Measurements from ENCODE around the gene PRPF6. TPM values are rescaled to one million over a fixed set of nuclear protein-coding genes. Genes with fewer than 3 reads are reported as not detected.

PRPF6 gene
- total RNA-seq, 2 experiments from 2014 or later, result 64.5 to 64.6 TPM

DNA sequence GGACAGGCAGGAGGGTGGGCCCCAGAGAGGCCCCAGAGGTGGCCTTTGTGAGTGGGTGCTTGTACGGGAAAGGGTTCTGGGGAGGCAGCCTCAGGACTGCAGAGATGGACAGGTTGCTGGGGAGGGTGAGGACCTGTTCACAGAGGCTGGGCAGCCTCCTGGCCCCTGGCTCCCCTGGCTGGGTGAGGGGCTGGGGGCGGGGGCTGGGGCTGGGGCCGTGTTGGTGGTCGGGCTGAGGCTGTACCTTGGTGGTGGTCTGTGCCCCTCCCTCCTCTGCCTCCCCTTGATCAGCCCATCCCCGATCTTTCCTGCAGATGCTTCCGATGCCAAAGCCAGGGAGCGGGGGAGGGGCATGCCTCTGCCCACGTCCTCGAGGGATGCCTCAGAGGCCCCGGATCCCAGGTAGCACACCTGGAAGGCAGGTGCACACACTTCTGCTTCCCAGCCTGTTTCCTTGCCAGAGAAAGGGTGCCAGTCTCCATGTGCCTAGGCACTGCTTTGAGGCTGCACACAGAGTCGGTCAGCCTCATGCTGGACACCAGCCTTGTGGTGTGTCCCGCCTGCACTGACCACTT lies 86.9 kb downstream of the PRPF6 start:
- DNase-seq, result no peak
- H3K36me3 Mint-ChIP-seq, result peaks cover 2% of the 10 kb centered on the region
- no peak overlapping the region for H3K27ac Mint-ChIP-seq
- no peaks in the 10 kb centered on the region for H3K9me3 Mint-ChIP-seq
- H3K4me1 Mint-ChIP-seq, result peaks cover 26% of the 10 kb centered on the region
- no peak overlapping the region for H3K4me3 Mint-ChIP-seq
- no peaks in the 10 kb centered on the region for H3K27me3 Mint-ChIP-seq

DNA sequence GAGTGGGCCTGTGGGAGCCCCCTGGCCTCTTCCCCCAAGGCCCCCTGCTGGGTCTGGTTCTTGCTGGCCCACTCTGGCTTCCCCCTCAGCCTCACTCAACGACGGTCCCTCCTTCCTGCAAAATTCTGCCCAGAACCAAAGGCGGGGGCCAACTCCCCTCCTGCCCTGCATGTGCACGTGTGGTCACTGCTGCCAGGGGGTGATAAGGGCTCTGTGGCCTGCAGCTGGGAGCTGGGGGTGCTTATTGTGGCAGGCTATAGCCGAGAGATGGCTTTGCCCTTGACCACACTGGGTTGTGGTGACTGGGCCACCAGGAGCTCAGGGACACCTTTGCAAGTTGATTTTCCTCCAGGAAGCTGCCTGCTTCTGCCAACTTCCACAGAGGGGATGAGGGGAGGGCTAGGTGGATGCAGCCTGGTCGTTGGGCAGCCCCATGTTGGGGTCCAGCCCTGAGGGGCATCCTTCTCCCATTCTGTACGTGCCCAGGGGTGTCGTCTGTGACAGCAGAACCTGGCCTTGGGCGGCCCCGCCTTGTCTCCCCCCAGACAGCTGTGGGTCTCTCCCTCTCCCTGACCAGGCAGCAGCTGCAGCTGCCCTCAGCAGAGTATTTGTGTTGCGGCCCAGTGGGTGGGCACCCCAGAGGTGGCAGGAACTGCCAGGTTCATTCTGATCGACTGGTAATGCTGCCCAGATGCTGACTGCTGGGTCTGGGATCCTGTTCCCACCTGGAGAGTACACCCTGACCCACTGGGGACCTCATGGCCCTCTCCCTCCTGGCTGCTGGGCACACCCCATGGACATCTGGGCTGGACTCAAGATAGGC lies 87.7 kb downstream of the PRPF6 start:
- no peak for DNase-seq
- Mint-ChIP-seq H3K27me3 (no peaks in the 10 kb centered on the region), H3K4me1 (peaks cover 26% of the 10 kb centered on the region), H3K36me3 (peaks cover 2% of the 10 kb centered on the region), H3K9me3 (no peaks in the 10 kb centered on the region), H3K4me3 (no peak overlapping the region), H3K27ac (no peak overlapping the region)

DNA sequence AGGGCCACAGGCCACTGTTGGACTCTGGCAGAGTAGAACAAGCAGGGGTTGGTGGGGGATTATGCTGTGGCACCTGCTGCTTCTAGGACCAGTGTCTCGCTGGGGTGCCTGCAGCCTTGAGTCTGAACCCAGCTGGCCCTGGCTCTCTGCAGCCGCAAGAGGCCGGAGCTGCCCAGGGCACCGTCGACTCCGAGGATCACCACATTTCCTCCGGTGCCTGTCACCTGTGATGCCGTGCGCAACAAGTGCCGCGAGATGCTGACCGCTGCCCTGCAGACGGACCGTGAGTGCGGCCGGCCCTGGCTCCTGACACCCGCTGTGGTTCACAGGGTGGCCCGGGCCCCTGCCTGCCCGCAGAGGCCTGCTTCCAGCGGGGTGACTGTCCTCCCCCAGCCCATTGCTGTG lies 88.3 kb downstream of the PRPF6 start:
- Mint-ChIP-seq H3K9me3 (no peaks in the 10 kb centered on the region), H3K27me3 (no peaks in the 10 kb centered on the region), H3K27ac (no peak overlapping the region), H3K4me1 (peaks cover 20% of the 10 kb centered on the region), H3K4me3 (no peak overlapping the region), H3K36me3 (peaks cover 2% of the 10 kb centered on the region)
- DNase-seq, result no peak

DNA sequence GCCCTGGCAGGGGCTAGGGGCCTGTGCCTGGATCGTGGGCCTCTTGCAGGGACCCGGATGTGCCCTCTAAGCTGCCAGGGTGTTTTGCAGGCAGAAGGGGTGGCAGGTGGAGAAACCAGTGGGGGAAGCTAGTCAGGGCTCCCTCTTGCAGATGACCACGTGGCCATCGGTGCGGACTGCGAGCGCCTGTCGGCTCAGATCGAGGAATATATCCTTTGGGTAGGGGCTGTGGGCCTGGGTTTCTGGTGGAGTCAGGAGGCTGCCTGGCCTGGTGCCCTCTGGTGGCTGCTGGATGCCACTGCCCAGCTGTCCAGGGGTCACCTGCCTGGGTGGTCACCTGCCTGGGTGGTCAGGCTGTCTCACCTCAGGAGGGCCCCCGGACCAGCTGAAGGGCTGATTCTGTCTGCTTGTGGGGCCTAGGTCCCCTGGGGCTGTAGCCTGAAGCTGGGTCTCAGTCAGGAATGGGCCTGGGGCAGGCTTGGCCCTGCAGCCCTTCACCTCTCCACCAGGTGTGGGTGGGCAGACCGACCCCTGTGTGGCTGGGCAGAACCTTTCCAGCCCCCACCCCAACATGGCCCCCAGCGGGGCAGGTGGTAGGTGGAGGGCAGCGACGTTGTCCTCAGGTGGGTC lies 88.8 kb downstream of the PRPF6 start:
- Mint-ChIP-seq H3K36me3 (peaks cover 2% of the 10 kb centered on the region), H3K27me3 (no peaks in the 10 kb centered on the region), H3K4me1 (peaks cover 16% of the 10 kb centered on the region), H3K9me3 (no peaks in the 10 kb centered on the region), H3K27ac (no peak overlapping the region), H3K4me3 (no peak overlapping the region)
- no peak for DNase-seq

DNA sequence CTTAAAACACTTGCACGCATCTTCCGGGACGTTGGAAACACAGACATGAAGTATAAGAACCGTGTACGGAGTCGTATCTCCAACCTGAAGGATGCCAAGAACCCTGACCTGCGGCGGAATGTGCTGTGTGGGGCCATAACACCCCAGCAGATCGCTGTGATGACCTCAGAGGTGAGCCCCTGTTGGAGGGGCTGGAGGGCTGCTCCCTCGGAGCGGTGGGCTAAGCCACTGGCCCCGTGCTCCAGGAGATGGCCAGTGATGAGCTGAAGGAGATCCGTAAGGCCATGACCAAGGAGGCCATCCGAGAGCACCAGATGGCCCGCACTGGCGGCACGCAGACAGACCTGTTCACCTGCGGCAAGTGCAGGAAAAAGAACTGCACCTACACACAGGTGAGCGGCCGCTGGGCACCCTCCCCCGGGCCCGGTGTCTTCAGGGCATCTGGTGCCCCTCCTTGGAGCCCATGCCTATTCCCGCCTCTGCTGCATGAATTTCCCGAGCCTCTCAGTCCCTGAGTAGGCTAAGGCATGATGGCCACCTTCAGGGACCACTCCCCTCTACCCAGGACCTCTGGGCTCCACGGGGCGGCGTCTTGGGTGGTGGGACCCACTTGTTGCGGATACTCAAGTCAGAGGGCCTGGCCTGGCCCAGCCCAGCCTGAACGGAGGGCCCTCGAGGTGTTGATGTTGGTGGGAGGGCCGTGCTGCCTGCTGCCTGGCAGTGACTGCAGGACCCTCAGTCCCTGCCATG lies 89.5 kb downstream of the PRPF6 start:
- peaks cover 3% of the 10 kb centered on the region for H3K36me3 Mint-ChIP-seq
- H3K4me1 Mint-ChIP-seq, result peaks cover 11% of the 10 kb centered on the region
- H3K27ac Mint-ChIP-seq, result no peak overlapping the region
- H3K27me3 Mint-ChIP-seq, result no peaks in the 10 kb centered on the region
- H3K9me3 Mint-ChIP-seq, result no peaks in the 10 kb centered on the region
- DNase-seq, result no peak
- no peak overlapping the region for H3K4me3 Mint-ChIP-seq

DNA sequence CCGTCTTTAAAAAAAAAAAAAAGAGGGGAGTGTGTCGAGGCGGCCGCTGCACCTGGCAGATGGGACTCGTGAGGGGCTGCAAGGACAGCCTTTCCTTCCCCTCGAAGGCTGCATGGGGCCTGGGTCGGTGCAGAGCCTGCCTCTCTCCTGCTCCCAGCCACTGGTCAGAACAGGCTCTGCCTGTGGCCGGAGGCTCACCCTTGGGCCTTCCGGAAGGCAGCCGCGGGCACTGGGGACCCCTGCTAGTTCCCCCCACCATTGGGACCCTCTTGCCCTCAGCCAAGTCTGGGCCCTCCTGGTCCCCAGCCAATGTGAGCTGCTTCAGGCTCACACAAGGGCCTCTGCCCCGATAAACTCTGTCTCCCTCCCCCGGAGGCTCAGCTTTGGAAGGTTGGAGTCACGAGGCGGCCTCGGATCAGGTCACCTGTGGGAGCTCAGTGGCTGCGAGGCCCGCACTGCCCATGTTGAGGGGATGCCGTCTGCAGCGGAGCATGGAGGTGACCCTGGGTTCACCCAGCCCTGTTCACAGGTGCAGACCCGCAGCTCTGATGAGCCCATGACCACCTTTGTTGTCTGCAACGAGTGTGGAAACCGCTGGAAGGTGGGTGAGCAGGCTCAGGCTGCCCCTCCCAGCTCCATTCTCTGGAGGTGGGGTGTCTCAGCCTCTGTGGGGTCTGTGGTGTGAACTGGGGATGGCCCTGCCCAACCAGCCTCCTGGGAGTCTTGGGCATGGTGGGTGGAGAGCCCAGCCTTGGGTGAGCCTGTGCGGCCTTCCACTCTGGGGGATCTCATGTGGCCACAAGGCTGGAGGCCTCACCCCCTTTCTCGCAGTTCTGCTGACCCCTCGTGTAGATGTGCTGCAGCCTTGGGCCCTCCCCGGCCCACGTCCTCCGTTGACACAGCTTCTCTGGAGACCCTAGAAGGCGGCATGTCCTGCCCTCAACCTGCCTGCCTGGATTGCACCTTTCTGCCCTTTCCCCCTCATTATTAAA lies 90.7 kb downstream of the PRPF6 start:
- DNase-seq, result no peak
- Mint-ChIP-seq H3K27me3 (no peaks in the 10 kb centered on the region), H3K4me3 (no peak overlapping the region), H3K9me3 (no peaks in the 10 kb centered on the region), H3K27ac (no peak overlapping the region), H3K36me3 (peaks cover 6% of the 10 kb centered on the region), H3K4me1 (peaks cover 2% of the 10 kb centered on the region)

DNA sequence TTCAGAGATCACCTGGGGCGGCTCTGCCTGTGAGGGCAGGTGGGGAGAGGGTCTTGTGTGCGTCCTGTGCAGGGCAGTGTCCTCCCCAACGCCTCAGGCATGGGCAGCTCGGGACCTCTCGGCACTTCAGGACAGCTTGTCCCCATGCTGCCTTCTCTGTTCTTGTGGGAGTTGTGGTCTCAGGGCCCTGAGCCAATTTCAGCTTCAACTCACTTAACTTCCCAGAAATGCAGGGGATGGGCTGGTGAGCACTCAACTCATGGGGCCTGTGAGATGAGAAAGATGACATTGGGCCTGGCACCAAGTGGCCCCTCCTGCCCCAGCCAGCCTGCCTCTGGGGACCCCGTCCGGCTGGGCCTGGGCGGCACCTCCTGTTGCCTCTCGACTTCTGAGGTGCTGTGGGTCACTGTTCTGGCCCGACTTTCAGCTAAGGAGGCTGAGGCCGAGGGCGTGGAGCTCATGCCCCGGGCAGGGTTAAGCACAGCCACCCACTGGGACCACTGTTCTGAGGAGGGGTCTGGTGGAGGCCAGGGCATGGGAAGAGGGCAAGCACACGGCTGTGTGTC lies 91.6 kb downstream of the PRPF6 start:
- peaks cover 6% of the 10 kb centered on the region for H3K36me3 Mint-ChIP-seq
- DNase-seq, result no peak
- H3K27me3 Mint-ChIP-seq, result no peaks in the 10 kb centered on the region
- H3K4me1 Mint-ChIP-seq, result peaks cover 2% of the 10 kb centered on the region
- H3K9me3 Mint-ChIP-seq, result no peaks in the 10 kb centered on the region
- no peak overlapping the region for H3K27ac Mint-ChIP-seq
- H3K4me3 Mint-ChIP-seq, result no peak overlapping the region

DNA sequence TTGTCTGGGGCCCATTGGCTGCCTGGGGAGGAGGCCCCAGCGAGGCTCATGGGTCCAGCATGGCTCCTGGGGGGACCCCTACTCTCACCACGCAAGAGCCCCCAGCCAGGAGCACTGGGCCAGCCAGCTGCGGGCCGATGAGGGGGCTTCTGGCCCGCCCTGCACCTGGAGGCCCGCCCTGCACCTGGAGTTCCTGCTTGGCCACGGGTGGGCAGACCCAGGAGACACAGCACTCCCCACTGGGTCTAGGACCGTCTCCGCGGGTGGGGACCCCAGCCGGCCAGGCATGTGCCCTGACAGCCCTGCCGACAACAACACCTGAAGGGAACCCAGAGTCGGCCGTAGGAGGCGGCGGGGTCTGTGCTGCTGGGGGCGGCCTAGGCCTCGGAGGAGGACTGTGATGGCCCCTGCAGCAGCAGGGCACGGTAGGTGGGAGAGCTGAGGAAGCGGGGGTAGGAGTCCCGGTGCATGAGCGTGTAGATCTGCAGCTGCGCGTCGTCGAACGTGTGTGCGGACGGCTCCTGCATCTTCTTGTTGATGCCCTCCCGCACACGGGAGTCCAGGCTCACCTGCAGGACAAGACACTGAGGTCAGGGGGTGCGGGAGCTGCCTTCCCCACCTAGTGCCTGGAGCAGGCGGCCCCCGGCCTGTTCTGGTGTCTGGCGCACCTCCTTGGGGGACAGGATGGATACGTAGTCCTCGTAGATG lies 92.7 kb downstream of the PRPF6 start:
- no peaks in the 10 kb centered on the region for H3K9me3 Mint-ChIP-seq
- no peak overlapping the region for H3K27ac Mint-ChIP-seq
- peaks cover 3% of the 10 kb centered on the region for H3K4me1 Mint-ChIP-seq
- no peak overlapping the region for H3K4me3 Mint-ChIP-seq
- DNase-seq, result no peak
- no peaks in the 10 kb centered on the region for H3K27me3 Mint-ChIP-seq
- peaks cover 6% of the 10 kb centered on the region for H3K36me3 Mint-ChIP-seq

DNA sequence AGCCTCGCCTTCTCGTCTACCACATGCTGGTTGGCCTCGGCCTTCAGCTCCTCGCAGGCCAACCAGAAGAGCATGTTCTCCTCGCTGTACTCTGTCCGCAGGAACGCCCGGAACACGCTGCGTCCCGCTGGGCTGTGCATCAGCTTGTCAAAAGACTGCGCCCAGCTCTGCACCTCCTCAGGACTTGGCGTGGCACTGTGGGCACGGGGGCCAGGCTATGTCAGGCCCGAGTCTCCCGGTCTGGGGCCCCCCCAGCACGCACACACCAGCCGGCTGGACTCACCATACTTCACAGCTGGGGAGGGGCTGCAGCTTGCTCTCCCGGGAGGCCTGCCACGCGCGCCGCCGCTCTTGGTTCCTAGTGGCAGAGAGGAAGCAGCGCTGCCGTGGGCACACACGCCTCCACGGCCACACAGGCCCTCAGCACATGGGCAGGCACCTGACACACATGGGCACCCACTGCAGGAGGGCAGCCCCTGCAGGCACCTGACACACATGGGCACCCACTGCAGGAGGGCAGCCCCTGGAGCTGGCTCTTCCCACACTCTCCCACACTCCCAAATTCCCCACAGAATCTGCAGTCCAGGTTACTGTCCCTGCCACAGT lies 93.4 kb downstream of the PRPF6 start:
- H3K9me3 Mint-ChIP-seq, result no peaks in the 10 kb centered on the region
- no peak for DNase-seq
- H3K27me3 Mint-ChIP-seq, result no peaks in the 10 kb centered on the region
- peaks cover 6% of the 10 kb centered on the region for H3K36me3 Mint-ChIP-seq
- H3K4me3 Mint-ChIP-seq, result no peak overlapping the region
- peak overlapping the region; percentile 54 for H3K27ac Mint-ChIP-seq
- peaks cover 8% of the 10 kb centered on the region for H3K4me1 Mint-ChIP-seq

DNA sequence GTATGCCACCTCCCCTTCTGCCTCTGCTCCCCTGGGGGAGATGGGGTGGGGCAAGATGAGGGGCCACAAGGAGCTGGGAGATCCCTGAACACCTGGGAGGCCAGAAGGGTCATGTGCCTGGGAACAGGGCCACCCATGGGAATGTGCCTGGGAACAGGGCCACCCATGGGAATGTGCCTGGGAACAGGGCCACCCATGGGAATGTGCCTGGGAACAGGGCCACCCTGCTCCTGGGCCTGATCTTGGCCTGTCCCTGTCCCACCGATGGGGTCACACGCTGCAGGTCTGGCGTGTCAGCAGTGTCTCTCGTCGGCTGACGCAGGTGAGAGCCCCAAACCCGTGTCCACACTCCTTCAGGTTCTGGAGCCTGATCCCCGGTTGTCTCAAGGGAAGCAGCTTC lies 94.0 kb downstream of the PRPF6 start:
- H3K27ac Mint-ChIP-seq, result no peak overlapping the region
- no peak overlapping the region for H3K4me3 Mint-ChIP-seq
- H3K27me3 Mint-ChIP-seq, result no peaks in the 10 kb centered on the region
- H3K9me3 Mint-ChIP-seq, result no peaks in the 10 kb centered on the region
- no peak for DNase-seq
- peaks cover 6% of the 10 kb centered on the region for H3K36me3 Mint-ChIP-seq
- peaks cover 8% of the 10 kb centered on the region for H3K4me1 Mint-ChIP-seq

DNA sequence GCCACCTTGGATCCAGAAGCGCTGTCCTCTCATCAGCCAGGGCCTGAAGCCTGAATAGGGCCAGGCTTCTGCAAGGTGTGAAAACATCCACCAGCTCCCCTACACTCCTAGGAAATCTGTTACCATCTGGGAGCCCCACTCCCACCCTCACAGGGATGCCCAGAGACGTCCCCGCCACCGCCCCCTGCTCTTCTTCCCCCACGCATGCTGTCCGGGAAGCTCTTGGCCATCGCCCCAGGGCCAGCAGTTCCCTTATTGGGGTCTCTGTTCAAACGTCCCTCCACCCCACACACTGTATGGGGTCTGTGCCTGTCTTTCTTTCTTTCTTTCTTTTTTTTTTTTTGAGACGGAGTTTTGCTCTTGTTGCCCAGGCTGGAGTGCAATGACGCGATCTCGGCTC lies 94.6 kb downstream of the PRPF6 start:
- Mint-ChIP-seq H3K4me1 (peaks cover 11% of the 10 kb centered on the region), H3K9me3 (no peaks in the 10 kb centered on the region), H3K27me3 (no peaks in the 10 kb centered on the region), H3K4me3 (no peak overlapping the region), H3K36me3 (peaks cover 6% of the 10 kb centered on the region), H3K27ac (peak overlapping the region; percentile 42)
- no peak for DNase-seq

DNA sequence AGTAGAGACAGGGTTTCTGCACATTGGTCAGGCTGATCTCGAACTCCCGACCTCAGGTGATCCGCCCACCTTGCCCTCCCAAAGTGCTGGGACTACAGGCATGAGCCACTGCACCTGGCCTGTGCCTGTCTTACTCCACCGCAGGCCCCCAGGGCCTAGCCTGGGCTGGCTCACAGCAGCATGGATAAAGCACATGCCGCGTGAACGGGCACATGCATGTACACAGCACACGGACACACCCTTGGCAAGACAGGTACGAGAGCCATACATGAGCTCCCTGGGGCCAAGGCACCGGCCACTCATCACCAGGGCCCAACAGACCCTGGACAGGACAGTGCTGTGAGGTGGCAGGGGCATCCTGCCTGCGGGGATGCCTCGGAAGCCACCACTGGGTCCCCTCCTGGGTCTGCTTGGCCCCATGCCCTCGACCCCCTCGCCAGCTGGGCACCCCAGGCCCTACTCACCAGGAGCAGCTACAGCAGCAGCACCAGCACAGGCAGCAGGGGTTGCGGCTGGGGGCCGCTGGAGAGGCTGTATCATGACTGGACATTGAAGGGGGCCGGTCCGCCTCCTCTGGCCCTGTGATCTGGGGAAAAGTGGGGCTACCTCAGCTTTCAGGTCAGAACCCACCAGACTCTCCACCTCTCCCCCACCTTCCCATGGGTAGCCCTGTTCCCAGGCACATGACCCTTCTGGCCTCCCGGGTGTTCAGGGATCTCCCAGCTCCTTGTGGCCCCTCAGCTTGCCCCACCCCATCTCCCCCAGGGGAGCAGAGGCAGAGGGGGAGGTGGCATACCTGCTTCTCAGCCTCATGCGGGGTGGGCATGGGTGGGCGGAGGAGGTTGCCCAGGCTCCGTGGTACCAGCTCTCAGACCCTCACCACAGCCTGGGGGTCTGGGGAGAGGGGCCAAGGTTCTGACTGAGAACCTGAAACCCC lies 95.4 kb downstream of the PRPF6 start:
- Mint-ChIP-seq H3K9me3 (no peaks in the 10 kb centered on the region), H3K4me3 (peak overlapping the region; percentile 60), H3K27ac (peak overlapping the region; percentile 83), H3K36me3 (peaks cover 5% of the 10 kb centered on the region), H3K27me3 (peaks cover under 1% of the 10 kb centered on the region), H3K4me1 (peaks cover 13% of the 10 kb centered on the region)
- no peak for DNase-seq
